Gastroesophageal sphincter (tissue), 4 donors: ENCODE data around the gene ANKRD17. TPM values are rescaled to one million over a fixed set of nuclear protein-coding genes. Genes with fewer than 3 reads are reported as not detected.

Source experiments
- ATAC-seq: fragments of 150-250 bp; one replicate; pipeline ENCODE4 v1.9.1; 2016; ENCODE audit warnings: mild to moderate bottlenecking, moderate library complexity
- H3K27ac ChIP-seq, 4 donors: fragments of 200-600 bp; sonication (generic) in 3 of 4; 1 replicate in 3 of 4; 2 replicates in 1 of 4; pipeline ENCODE4 v1.5.1; 2016 to 2019
- H3K27me3 ChIP-seq: fragments of 200-600 bp; sonication (generic); one replicate; pipeline ENCODE4 v1.5.1; 2019
- H3K36me3 ChIP-seq, 2 donors: fragments of 200-600 bp; sonication (generic); one replicate each; pipeline ENCODE4 v1.5.1; 2019; ENCODE audit warnings: control low read depth in 1 of 2
- H3K4me1 ChIP-seq, 3 donors: fragments of 200-600 bp; sonication (generic); 1 replicate in 2 of 3; 2 replicates in 1 of 3; pipeline ENCODE4 v1.5.1; 2016 to 2019; ENCODE audit warnings: control low read depth in 2 of 3
- H3K4me3 ChIP-seq, 2 donors: fragments of 200-600 bp; sonication (generic); one replicate each; pipeline ENCODE4 v1.5.1; 2019; ENCODE audit warnings: mild to moderate bottlenecking in 1 of 2, moderate library complexity in 1 of 2
- H3K9me3 ChIP-seq, 3 donors: fragments of 200-600 bp; sonication (generic); one replicate each; pipeline ENCODE4 v1.5.1; 2017 to 2019; ENCODE audit warnings: control low read depth in 2 of 3
- CTCF ChIP-seq, 4 experiments: fragments of 200-600 bp in 2 of 4; fragments of 450-650 bp in 2 of 4; sonication (generic) in 1 of 4; IDR thresholded peaks; one replicate each; pipeline ENCODE4 v1.5.1; 2017 to 2019; ENCODE audit warnings: antibody characterized with exemption in 4 of 4, mild to moderate bottlenecking in 2 of 4, moderate library complexity in 2 of 4
- EP300 ChIP-seq: sonication (generic); formaldehyde crosslinking; IDR thresholded peaks from one replicate; pipeline ENCODE4 v1.6.1; 2017; ENCODE audit warnings: antibody characterized with exemption, mild to moderate bottlenecking
- POLR2A ChIP-seq, 2 donors: fragments of 450-650 bp; IDR thresholded peaks; one replicate each; pipeline ENCODE4 v1.6.1; 2017; ENCODE audit warnings: antibody characterized with exemption in 2 of 2, mild to moderate bottlenecking in 2 of 2, moderate library complexity in 1 of 2
- POLR2AphosphoS5 ChIP-seq: sonication (generic); formaldehyde crosslinking; IDR thresholded peaks from one replicate; pipeline ENCODE4 v1.6.1; 2017; ENCODE audit warnings: antibody characterized with exemption
- WGBS, 2 donors: methylation state at CpG; one replicate each; pipeline ENCODE4 v1.1.5; 2018; ENCODE audit warnings: low coverage in 1 of 2; 5-methylcytosine and 5-hydroxymethylcytosine counted together
- total RNA-seq, 4 donors: library from RNA; depleted of rRNA; stranded (reverse); fragments of >200 nt; gene quantifications; one replicate each; pipeline ENCODE4 v1.1.0, GENCODE V29; 2016

Gene ANKRD17
- total RNA-seq, 4 donors from 2014 or later = 46.8 to 68.5 (median 59.1) TPM

GRCh38 chr4:73275318-73275654, 16.7 kb upstream of the ANKRD17 start:
- no peak for ATAC-seq
- Histone ChIP-seq H3K27me3 (no peaks in the 10 kb centered on the region), H3K9me3 (peaks cover 0 to 7% (median 0%) of the 10 kb centered on the region in 3 donors), H3K36me3 (peaks cover 0 to 2% of the 10 kb centered on the region in 2 donors), H3K4me3 (no peak overlapping the region), H3K27ac (no peak overlapping the region), H3K4me1 (no peaks in the 10 kb centered on the region)
- TF ChIP-seq POLR2A (IDR thresholded peaks at IDR 0.05) = no peak
- no peak for TF ChIP-seq CTCF (IDR thresholded peaks at IDR 0.05)
- no peak for TF ChIP-seq EP300
- TF ChIP-seq POLR2AphosphoS5 = no peak
- 63 to 100% methylated on average over 1 of the region's 1 CpG for WGBS, 2 donors

GRCh38 chr4:73272816-73273215, 14.2 kb upstream of the ANKRD17 start:
- no peak for TF ChIP-seq POLR2A (IDR thresholded peaks at IDR 0.05)
- TF ChIP-seq POLR2AphosphoS5 = no peak
- no peak for TF ChIP-seq EP300
- TF ChIP-seq CTCF (IDR thresholded peaks at IDR 0.05) = no peak
- no peak for ATAC-seq
- Histone ChIP-seq H3K4me3 (no peak overlapping the region), H3K36me3 (peaks cover 0 to 2% of the 10 kb centered on the region in 2 donors), H3K27me3 (no peaks in the 10 kb centered on the region), H3K27ac (no peak overlapping the region), H3K4me1 (no peaks in the 10 kb centered on the region), H3K9me3 (peaks cover 0 to 7% (median 0%) of the 10 kb centered on the region in 3 donors)

GRCh38 chr4:73267050-73267449, 8.5 kb upstream of the ANKRD17 start:
- Histone ChIP-seq H3K9me3 (no peaks in the 10 kb centered on the region), H3K4me3 (no peak overlapping the region), H3K36me3 (peaks cover 0 to 4% of the 10 kb centered on the region in 2 donors), H3K27ac (no peak overlapping the region), H3K4me1 (no peaks in the 10 kb centered on the region), H3K27me3 (no peaks in the 10 kb centered on the region)
- ATAC-seq = no peak
- TF ChIP-seq EP300 (no peak), POLR2AphosphoS5 (no peak), POLR2A (IDR thresholded peaks at IDR 0.05) (no peak), CTCF (IDR thresholded peaks at IDR 0.05) (no peak)
- 85 to 100% methylated on average over 2 of the region's 2 CpGs for WGBS, 2 donors

- H3K36me3 ChIP-seq = peaks cover 0 to 4% of the 10 kb centered on the region in 2 donors
- no peaks in the 10 kb centered on the region for H3K9me3 ChIP-seq
- peak overlapping the region; percentile 65 to 82 for H3K4me3 ChIP-seq
- ATAC-seq = no peak
- H3K27me3 ChIP-seq = no peaks in the 10 kb centered on the region
- TF ChIP-seq EP300 = no peak
- no peak for TF ChIP-seq POLR2AphosphoS5
- TF ChIP-seq POLR2A (IDR thresholded peaks at IDR 0.05) = no peak
- 0% methylated on average over 8 of the region's 8 CpGs for WGBS, 2 donors
- H3K4me1 ChIP-seq = peaks cover 0 to 47% (median 21%) of the 10 kb centered on the region in 3 donors
- H3K27ac ChIP-seq = peak overlapping the region; percentile 97 to 98 (median 98)
These were observed 1.0 kb upstream of the ANKRD17 start for GRCh38 chr4:73259571-73260090.

GRCh38 chr4:73258436-73258685, 237 bp downstream of the ANKRD17 start:
- no peak for TF ChIP-seq EP300
- TF ChIP-seq POLR2AphosphoS5 = no peak
- TF ChIP-seq CTCF (IDR thresholded peaks at IDR 0.05) = peak in 3 of 4 experiments; percentile 16 to 56 (median 25)
- TF ChIP-seq POLR2A (IDR thresholded peaks at IDR 0.05) = peak in 1 of 2 donors; percentile 23
- no peaks in the 10 kb centered on the region for H3K27me3 ChIP-seq
- peaks cover 4 to 60% (median 26%) of the 10 kb centered on the region in 3 donors for H3K4me1 ChIP-seq
- H3K36me3 ChIP-seq = peaks cover 0 to 4% of the 10 kb centered on the region in 2 donors
- H3K9me3 ChIP-seq = no peaks in the 10 kb centered on the region
- H3K4me3 ChIP-seq = peak overlapping the region; percentile 65 to 82
- ATAC-seq = peak; percentile 34
- no CpG with 5 or more reads among the region's 30 CpGs for WGBS, 2 donors
- peak overlapping the region; percentile 97 to 98 (median 98) for H3K27ac ChIP-seq
